GM13977 (cell line): ENCODE results near the gene SNAPIN.

ENCODE experiments used
- DNase-seq: peaks from one replicate; pipeline ENCODE4 v3.0.0; 2012; ENCODE audit warnings: low spot score
- CTCF ChIP-seq: IDR thresholded peaks from 2 replicates; pipeline ENCODE4 v1.5.1; 2012; ENCODE audit warnings: mild to moderate bottlenecking, control low read depth; ENCODE audit not compliant: insufficient read depth; ENCODE audit errors: extremely low read depth, missing control alignments
- in situ Hi-C: fragments of 300-500 bp; cut with MboI; formaldehyde crosslinking; loops from one replicate; pipeline ENCODE4 v1.12.0; 2022; ENCODE audit warnings: low sequenced_read_pairs, low pct_unique_long_range_greater_than_20kb, mixed read lengths, inconsistent platforms; ENCODE audit not compliant: unreplicated experiment

SNAPIN gene

GRCh38 chr1:153626477-153626903 is 32.0 kb upstream of the SNAPIN start:
- no peak for DNase-seq
- in situ Hi-C loops, result no loop called here

GRCh38 chr1:153626904-153627714 is 31.4 kb upstream of the SNAPIN start, which contains the start of gene S100A13:
S100A13 (minus strand) TSS chr1:153627505; CDS start chr1:153626472, 1,033 bp downstream.
- in situ Hi-C loops, result no loop called here
- TF ChIP-seq CTCF, result peak; percentile 54
- DNase-seq, result no peak

More at GRCh38 chr1:153626477-153626903, 32.0 kb upstream of the SNAPIN start:
- no peak for TF ChIP-seq CTCF

- no peak for TF ChIP-seq CTCF
- in situ Hi-C loops, result no loop called here
- DNase-seq, result no peak
Observed at GRCh38 chr1:153627715-153628626, 30.5 kb upstream of the SNAPIN start, which contains the start of gene S100A1. S100A1 (plus strand) TSS chr1:153628434; CDS start chr1:153630522, 2,088 bp downstream.

- DNase-seq, result no peak
- no peak for TF ChIP-seq CTCF
- in situ Hi-C loops, result no loop called here
Observed at GRCh38 chr1:153628638-153629342, 29.7 kb upstream of the SNAPIN start.

DNA sequence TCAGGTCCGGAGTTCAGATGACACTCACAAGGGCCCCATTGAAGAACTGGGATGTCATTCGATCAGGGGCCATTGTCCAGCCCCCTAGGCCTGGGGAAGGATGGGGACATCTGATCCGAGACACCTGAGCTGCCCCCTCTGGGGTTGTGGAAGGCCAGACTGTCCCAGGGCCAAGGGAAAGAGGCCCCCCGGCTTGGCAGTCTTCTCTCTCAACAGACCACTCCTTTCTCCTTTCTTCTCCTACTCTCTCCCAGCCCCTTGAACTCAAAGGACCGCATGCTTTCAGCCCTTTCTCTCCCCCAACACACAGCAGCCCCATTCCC is 29.2 kb upstream of the SNAPIN start:
- DNase-seq, result no peak
- in situ Hi-C loops, result no loop called here
- TF ChIP-seq CTCF, result no peak

GRCh38 chr1:153629971-153630370 is 28.5 kb upstream of the SNAPIN start:
- DNase-seq, result no peak
- TF ChIP-seq CTCF, result no peak
- in situ Hi-C loops, result no loop called here
